NT2/D1 (cell line): ENCODE measurements around the gene AMPH.

Experiments
- SUZ12 ChIP-seq: IDR thresholded peaks from 2 replicates; pipeline ENCODE4 v1.6.1; 2011; ENCODE audit not compliant: insufficient read length, insufficient read depth; ENCODE audit errors: extremely low read depth
- YY1 ChIP-seq: IDR thresholded peaks from 2 replicates; pipeline ENCODE4 v1.6.1; 2011; ENCODE audit not compliant: insufficient read length, insufficient read depth
- ZNF274 ChIP-seq: IDR thresholded peaks from 2 replicates; pipeline ENCODE4 v1.6.1; 2011; ENCODE audit warnings: mild to moderate bottlenecking, low read depth, low read length

GRCh38 chr7:38563741-38564140 lies 67.4 kb downstream of the AMPH start:
- no peak for TF ChIP-seq YY1
- TF ChIP-seq ZNF274, result no peak
- no peak for TF ChIP-seq SUZ12
